Mucosa of rectum (tissue), 2 donors: ENCODE measurements around the gene TECTB.
"Not testable (repeated sequence)": the region's sequence is repeated elsewhere in the genome, so short reads cannot be mapped to it uniquely, and the experiment has no call there.

ENCODE experiments used
- H3K27ac ChIP-seq, 2 donors: one replicate each; pipeline ENCODE4 v1.7.0; 2013; ENCODE audit warnings: inconsistent platforms in 2 of 2, low read depth in 2 of 2, low read length in 2 of 2
- H3K27me3 ChIP-seq, 2 donors: one replicate each; pipeline ENCODE4 v1.7.0; 2013; ENCODE audit warnings: low read length in 2 of 2; ENCODE audit not compliant: control insufficient read depth in 2 of 2, insufficient read depth in 2 of 2
- H3K36me3 ChIP-seq, 2 donors: one replicate each; pipeline ENCODE4 v1.7.0; 2013; ENCODE audit warnings: low read length in 2 of 2; ENCODE audit not compliant: control insufficient read depth in 2 of 2, insufficient read depth in 2 of 2
- H3K4me1 ChIP-seq, 2 donors: one replicate each; pipeline ENCODE4 v1.7.0; 2013; ENCODE audit warnings: low read length in 2 of 2, mild to moderate bottlenecking in 1 of 2; ENCODE audit not compliant: control insufficient read depth in 2 of 2, insufficient read depth in 2 of 2
- H3K4me3 ChIP-seq, 2 donors: one replicate each; pipeline ENCODE4 v1.7.0; 2013; ENCODE audit warnings: low read length in 2 of 2
- H3K9ac ChIP-seq, 2 donors: one replicate each; pipeline ENCODE4 v1.7.0; 2013; ENCODE audit warnings: low read length in 2 of 2, low read depth in 1 of 2, mild to moderate bottlenecking in 1 of 2
- H3K9me3 ChIP-seq, 2 donors: one replicate each; pipeline ENCODE4 v1.7.0; 2013; ENCODE audit warnings: low read length in 2 of 2; ENCODE audit not compliant: control insufficient read depth in 2 of 2
- donor health status: healthy.
- donor health status: Normal muscosa, but diverticular disease.

The TECTB gene

DNA sequence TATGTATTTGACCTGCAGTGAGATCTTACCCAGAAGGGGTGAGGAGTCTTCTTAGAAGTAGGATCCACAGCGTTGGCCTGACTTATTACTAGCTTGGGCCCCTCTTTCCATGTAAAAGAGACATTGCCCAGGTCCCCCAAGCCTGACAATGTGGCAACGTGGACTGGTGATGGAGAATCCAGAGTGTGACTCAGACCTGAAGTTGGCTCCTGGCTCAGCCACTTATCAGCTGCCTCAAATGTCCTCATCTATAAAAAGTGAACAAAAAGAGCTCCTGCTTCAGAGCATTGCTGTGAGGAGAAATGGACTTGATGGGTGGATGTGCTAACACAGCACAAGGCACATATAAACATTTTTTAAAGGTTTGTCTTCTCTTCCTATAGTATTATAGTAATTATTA is 35.4 kb upstream of the TECTB start:
- Histone ChIP-seq H3K4me3 (no peak overlapping the region), H3K27ac (no peak overlapping the region), H3K9ac (no peak overlapping the region), H3K27me3 (no peaks in the 10 kb centered on the region), H3K36me3 (no peaks in the 10 kb centered on the region), H3K4me1 (no peaks in the 10 kb centered on the region), H3K9me3 (no peaks in the 10 kb centered on the region)

DNA sequence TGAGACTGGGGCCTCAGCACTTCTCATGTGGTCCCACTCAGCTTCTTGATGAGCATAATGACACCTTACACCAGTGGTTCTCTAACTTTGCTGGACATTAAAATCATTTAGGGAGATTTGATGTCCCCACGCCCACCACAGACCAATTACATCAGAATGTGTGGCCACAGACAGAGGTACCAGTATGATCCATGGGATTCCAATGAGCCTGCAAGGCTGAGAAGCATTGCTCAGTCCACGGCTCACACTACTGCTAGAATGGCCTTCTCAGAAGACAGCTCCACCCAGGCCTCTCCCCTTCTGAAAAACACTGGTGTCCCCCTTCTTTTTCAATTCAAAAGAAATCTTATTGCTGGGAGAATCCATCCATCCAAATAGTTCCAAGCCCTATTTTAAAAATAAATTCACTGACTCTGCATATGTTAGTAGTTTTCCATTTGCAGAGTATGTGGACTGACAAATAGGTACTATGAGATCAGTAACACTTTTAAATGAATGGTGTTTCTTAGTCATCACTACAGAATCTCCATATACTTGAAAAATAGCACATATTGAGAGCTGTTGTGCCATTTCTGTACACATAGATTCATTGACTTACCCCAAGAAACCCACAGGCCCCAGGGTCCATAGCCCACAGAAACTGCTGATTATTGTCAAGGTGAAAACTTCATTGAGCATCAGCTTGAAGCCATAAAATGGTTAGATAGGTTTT is 34.5 kb upstream of the TECTB start:
- H3K9me3 ChIP-seq, result no peaks in the 10 kb centered on the region
- no peak overlapping the region for H3K4me3 ChIP-seq
- H3K4me1 ChIP-seq, result no peaks in the 10 kb centered on the region
- H3K36me3 ChIP-seq, result no peaks in the 10 kb centered on the region
- H3K27ac ChIP-seq, result no peak overlapping the region
- H3K27me3 ChIP-seq, result no peaks in the 10 kb centered on the region
- no peak overlapping the region for H3K9ac ChIP-seq

DNA sequence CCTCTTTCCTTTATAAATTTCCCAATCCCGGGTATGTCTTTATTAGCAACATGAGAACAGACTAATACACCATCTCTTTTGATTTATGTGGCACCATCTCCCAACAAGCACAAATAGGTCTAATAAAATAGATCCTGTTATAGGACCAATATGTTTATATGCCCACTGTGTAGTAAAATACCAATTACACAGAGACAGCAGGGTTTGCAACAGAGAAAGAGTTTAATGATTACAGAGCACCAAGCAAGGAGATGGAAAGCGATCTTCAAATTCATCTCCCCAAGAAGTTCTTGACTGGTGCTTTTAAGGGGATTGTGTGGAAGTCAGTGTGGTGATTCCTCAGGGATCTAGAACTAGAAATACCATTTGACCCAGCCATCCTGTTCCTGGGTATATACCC is 33.5 kb upstream of the TECTB start:
- no peaks in the 10 kb centered on the region for H3K36me3 ChIP-seq
- H3K9ac ChIP-seq, result no peak overlapping the region
- no peaks in the 10 kb centered on the region for H3K4me1 ChIP-seq

GRCh38 chr10:112250555-112250954 is 32.6 kb upstream of the TECTB start:
- no peaks in the 10 kb centered on the region for H3K27me3 ChIP-seq
- no peak overlapping the region for H3K27ac ChIP-seq
- H3K9ac ChIP-seq, result no peak overlapping the region
- H3K4me1 ChIP-seq, result no peaks in the 10 kb centered on the region
- H3K9me3 ChIP-seq, result no peaks in the 10 kb centered on the region
- no peaks in the 10 kb centered on the region for H3K36me3 ChIP-seq
- H3K4me3 ChIP-seq, result no peak overlapping the region

More for the DNA sequence above, 33.5 kb upstream of the TECTB start:
- H3K4me3 ChIP-seq, result no peak overlapping the region
- H3K27ac ChIP-seq, result no peak overlapping the region
- H3K9me3 ChIP-seq, result no peaks in the 10 kb centered on the region
- no peaks in the 10 kb centered on the region for H3K27me3 ChIP-seq

GRCh38 chr10:112251238-112251637 is 32.0 kb upstream of the TECTB start:
- not testable (repeated sequence) for H3K36me3 ChIP-seq, H3K9me3 ChIP-seq, H3K4me3 ChIP-seq, H3K27me3 ChIP-seq, H3K27ac ChIP-seq, H3K9ac ChIP-seq, H3K4me1 ChIP-seq

DNA sequence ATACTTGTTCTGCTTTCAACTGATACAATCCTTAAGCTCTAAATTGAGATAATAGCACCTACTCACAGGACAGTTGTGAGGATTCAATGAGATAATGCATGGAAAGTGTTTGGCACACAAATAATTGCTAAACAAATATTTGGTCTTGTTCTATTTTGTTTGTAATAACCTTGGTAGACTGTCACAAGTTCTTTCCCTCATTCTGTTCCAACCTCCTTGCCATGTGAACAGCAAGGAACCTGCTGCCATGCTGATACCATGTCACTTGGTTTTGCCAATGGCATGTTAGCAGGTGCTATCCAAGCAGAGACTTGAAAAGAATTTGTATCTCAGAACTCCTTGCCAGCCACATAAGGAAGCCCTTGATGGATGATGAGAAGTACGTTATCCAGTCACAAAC is 24.8 kb upstream of the TECTB start:
- Histone ChIP-seq H3K4me3 (no peak overlapping the region), H3K27me3 (no peaks in the 10 kb centered on the region), H3K4me1 (no peaks in the 10 kb centered on the region), H3K9me3 (no peaks in the 10 kb centered on the region), H3K36me3 (no peaks in the 10 kb centered on the region), H3K27ac (no peak overlapping the region), H3K9ac (no peak overlapping the region)

- no peak overlapping the region for H3K4me3 ChIP-seq
- H3K36me3 ChIP-seq, result no peaks in the 10 kb centered on the region
- H3K27me3 ChIP-seq, result no peaks in the 10 kb centered on the region
- no peak overlapping the region for H3K9ac ChIP-seq
- H3K9me3 ChIP-seq, result no peaks in the 10 kb centered on the region
- no peak overlapping the region for H3K27ac ChIP-seq
- no peaks in the 10 kb centered on the region for H3K4me1 ChIP-seq
Observed at GRCh38 chr10:112259688-112260087, 23.5 kb upstream of the TECTB start.

DNA sequence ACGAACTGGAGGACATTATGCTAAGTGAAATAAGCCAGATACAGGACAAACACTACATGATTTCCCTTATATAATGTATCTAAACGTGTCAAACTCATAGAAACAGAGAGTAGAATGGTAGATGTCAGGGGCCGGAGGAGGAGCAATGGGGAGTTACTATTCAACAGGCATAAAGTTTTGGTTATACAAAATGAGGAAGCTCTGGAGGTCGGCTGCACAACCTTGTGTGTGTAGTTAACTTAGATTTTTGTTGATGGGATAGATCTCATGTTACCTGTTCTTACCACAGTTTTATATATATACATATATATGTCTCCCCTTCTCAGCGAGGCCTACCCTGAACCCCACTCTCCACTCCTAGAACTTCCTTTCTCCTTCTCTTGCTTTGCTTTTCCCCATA is 22.4 kb upstream of the TECTB start:
- H3K4me3 ChIP-seq, result no peak overlapping the region
- no peaks in the 10 kb centered on the region for H3K4me1 ChIP-seq
- H3K9me3 ChIP-seq, result no peaks in the 10 kb centered on the region
- no peaks in the 10 kb centered on the region for H3K27me3 ChIP-seq
- H3K27ac ChIP-seq, result no peak overlapping the region
- H3K36me3 ChIP-seq, result no peaks in the 10 kb centered on the region
- H3K9ac ChIP-seq, result no peak overlapping the region

- no peak overlapping the region for H3K9ac ChIP-seq
- no peaks in the 10 kb centered on the region for H3K4me1 ChIP-seq
- H3K27me3 ChIP-seq, result no peaks in the 10 kb centered on the region
- no peak overlapping the region for H3K27ac ChIP-seq
- no peaks in the 10 kb centered on the region for H3K9me3 ChIP-seq
- no peaks in the 10 kb centered on the region for H3K36me3 ChIP-seq
- no peak overlapping the region for H3K4me3 ChIP-seq
Observed at GRCh38 chr10:112261281-112261822, 21.8 kb upstream of the TECTB start.

GRCh38 chr10:112262546-112262945 is 20.7 kb upstream of the TECTB start:
- Histone ChIP-seq H3K27ac (no peak overlapping the region), H3K27me3 (no peaks in the 10 kb centered on the region)

More at GRCh38 chr10:112262546-112262945, 20.7 kb upstream of the TECTB start:
- Histone ChIP-seq H3K9ac (no peak overlapping the region), H3K9me3 (no peaks in the 10 kb centered on the region), H3K4me3 (no peak overlapping the region), H3K4me1 (no peaks in the 10 kb centered on the region), H3K36me3 (no peaks in the 10 kb centered on the region)
